NCI-H2029 treated with DMSO at 0.1 percent for 48 hours (cell line): Measurements from ENCODE around the gene EYS.

Experiments
- DNase-seq: peaks from one replicate; lab custom pipeline; 2025; lab: John Stamatoyannopoulos, UW

Gene EYS

DNA sequence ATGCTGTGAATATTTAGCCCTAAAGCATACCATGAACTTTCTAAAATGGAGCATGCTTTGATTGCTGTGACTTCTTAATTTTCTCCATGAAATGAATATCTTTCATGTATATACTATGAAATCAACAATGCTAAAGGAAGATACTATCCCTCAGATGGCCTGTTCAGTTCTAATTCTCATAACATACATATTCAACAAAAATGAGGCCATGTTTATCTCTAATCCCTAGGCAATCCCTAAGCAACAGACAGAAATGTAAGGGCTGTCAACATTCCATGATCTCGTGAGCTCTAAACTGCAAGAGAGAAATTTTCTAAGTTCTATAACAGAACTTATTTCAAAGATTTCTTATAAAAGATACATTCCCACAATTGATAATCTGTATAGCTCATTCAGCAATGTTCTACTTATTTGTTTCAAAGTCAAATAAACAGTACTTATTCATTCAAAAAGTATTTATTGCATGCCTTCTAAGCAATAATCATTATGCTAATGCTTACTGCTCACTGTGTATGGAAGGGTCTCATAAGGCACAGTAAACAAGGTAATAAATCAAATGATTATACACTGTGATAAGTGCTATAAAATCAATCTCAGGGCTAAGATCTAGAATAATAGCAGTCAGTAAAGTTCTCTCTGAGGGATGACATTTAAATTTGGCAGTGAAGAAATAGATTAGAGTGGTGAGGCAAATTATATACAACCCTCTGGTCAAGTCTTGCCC, 1578.6 kb downstream of the EYS start:
- DNase-seq, result no peak

DNA sequence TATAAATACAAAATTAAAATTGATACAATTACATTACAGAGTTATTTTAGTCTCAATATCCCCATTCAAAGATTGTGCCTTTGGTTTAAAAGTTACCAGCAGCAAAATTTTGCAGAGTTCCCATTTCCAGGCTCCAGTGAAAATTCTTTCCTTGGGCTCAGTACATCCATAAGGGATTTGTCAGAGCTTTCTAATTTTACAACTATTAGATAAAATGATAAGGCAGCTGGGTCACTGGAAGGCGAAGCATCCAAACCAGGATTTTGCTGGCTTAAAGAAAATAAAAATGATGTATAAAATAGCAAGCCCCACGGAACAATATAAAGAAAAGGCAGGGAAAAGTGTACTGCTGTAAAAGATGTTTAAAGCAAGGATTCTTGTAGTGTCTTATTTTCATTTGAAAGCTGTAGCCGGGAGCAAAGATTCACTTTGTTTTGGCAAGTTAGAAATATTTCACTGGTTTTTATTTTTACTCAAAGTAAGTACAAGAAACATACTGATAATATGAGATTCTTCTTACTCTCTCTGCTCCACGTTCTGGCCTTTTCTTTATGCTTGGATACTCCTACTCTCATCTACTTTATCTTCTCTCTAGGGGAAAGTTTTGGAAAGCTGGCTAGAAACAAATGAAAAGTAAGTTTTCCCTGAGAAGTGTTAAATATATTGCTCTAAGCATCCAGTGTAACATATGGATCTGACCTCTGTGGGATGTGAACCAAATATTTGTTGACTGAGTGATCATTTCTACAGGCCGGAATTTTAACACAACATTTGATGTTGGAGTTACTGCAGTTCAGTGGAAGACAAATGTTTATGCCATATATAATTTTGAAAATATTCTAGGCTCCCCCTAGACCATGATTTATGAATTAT, 1583.0 kb downstream of the EYS start:
- no peak for DNase-seq

DNA sequence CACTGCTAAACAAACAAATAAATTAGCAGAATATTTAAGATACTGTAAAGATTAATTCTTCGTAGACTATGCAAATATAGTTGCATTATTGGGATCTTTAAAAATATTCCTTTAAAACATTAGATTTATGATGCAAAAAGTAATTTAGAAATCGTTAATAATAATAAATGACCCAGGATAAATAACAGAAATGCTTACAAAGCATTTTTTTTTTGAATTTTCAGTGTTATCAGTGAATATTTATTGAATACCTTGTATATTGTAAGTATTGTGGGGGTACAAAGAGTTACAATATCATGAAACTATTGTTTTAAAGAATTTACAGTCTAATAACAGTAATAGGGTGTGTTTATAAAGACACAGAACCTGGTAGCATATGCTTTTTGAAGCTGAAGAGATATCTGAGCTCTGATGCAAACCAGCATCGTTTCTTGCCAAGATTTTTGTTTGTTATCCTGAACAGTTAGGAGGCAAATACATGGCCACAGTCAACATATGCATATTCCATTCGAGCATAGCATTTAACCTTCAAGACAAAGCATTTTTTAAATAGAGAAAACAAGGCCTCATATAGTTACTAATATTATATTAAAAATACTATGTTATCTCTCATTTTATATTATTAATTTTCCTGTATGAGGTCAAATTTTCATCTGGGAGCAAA, 1584.2 kb downstream of the EYS start:
- DNase-seq, result no peak

DNA sequence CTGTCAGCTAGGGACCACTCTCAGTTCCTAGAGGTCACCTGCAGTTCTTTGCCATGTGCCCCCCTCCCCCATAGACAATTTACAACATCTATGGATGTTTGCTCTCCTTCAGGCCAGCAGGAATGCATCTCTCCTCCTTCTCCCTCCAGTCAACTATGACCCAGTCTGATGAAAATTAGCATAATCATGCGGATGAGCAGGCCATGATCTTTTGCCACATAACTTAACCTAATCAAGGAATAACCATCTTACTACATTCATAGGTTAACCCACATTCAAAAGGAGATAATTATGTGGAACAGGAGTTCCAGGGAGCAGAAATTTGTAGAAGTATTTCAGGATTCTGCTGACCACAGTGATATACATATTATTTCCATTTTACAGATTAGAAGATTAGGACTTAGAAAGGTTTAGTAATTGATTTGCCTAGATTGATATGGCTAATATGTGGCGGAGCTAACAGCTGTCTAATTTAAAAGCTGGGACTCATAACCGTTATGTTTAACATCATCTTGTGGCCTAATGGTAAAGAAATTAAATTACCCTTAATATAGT, 1585.9 kb downstream of the EYS start:
- no peak for DNase-seq

DNA sequence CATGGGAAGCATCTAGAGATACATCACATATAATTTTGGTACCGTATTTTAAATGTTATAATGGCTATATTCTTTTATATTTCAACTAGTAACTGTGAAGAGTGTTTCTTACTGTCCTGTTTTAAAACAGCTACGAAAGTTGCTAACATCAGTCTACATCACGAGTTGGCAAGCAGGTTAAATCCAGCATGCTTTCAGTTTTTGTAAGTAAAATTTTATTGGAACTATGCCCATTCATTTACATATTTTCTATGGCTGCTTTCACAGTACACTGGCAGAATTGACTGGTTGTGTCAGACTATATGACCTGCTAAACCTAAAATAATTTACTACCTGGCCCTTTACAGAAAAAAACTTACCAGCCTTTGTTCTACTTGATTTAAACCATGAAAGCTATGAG, 1593.3 kb downstream of the EYS start:
- no peak for DNase-seq

DNA sequence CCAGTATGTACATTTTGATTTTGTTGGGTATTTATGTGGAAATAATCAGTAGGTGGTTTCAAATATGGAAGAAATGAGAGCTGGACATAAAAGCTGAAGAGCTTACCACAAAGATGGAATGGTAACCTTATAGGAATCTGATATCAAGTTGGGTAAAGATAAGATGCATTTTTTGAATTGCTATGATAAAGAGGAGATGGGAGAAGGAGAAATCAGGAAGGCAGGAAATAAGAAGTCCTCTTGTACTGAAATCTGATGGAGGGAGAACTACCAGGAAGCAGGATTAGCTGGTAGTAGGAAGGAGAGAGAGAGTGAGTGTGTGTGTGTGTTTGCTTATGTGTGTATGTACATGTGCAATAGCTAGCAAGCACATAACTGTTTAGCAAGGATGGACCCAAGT, 1603.0 kb downstream of the EYS start:
- DNase-seq, result no peak

DNA sequence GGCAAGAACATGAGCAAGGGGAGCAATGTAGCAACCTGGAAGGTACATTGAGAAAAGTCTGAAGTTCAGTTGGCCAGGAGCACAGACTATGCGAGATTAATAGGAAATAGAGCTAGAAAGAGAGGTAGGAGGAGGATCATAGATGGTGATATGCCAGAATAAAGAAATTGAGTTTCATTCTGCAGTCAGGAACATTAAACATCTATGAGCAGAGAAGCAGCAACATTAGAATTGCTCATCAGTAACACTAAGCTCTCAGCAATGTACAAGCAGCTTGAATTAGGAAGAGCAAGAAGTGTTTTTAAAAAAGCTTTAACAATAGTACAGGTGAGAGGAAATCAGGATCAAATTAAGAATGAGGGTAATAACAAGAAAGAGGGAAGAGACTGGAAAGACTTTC, 1603.5 kb downstream of the EYS start:
- DNase-seq, result no peak

DNA sequence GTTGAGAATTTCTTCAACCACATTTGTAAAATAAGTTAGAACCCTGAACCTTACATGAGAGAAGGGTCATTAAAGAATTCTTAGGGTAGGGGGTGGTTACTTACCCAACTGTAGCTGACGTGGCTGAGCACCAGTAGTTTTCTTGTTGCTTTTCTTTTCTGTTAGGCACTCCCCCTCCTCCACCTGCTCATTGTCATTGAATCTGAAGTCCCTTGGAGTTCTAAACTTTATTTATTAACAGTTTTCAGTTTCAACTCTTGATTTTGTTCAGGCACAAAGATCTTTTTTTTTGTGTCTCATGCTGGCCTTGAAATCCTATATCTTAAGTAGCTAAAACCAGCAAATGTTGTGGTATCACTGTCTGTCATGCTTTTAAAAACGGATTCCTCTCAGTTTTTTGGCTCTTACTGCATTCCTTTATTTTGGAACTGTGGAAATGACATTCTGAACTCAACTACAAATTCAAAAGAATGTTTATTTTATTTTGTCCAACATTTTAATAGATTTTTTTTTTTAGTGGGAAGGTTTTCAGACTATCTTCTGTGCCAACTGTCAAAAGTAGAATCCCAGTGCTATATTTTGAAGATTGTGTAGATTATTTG, 1606.2 kb downstream of the EYS start:
- DNase-seq, result no peak

DNA sequence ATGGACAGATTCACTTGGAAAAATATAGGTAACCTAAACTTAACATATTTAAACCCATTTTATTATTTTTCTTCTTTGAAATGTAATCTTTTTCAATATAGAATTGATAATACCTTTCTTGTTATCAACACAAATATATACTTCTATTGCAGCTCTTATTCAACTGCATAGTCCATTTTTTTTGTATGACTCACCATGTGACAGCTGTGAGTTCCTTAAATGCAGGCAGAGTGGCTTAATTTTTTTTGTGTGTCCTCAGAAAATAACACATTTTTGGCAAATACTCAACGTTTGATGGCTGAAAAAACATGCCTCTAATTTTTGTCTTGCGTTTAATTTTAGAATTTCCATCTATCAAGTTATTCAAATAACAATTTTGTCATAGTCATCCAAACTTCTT, 1616.7 kb downstream of the EYS start:
- DNase-seq, result no peak

DNA sequence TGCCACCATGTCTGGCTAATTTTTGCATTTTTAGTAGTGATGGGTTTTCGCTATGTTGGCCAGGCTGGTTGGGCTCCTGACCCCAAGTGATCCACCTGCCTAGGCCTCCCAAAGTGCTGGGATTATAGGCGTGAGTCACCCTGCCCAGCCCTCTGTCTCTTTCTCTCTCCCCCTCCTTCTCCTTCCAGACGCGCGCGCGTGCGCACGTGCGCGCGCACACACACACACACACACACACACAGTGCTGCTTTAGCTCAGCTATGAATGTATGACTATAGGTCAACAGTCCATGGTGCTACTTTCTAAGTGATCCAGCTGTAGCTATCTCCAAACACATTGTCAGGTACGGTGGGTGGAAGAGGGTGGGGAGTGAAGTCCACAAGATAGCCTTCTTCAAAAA, 1621.9 kb downstream of the EYS start:
- no peak for DNase-seq

DNA sequence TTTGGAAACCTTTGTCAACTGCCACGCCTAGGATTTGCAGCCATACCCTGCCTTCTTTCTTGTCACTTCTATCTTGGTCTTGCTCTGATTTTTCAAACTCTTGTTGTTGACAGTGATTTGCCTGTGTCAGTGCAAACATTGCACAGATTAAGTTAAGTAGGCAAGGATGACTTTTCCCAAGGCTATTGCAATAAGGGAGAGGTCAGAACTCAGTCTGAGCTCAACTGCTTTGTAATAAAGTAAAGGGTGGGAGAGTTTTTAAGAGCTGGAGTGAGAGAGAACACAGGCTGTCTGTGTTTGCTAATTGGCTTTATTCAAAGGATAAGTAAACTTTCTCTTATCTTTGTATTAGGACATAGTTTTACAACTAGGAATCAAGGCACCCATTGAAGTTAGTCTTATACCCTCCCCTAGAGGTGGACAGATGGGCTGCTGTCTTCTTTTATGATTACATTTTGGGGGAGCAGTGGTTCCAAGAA, 1622.8 kb downstream of the EYS start:
- DNase-seq, result no peak

DNA sequence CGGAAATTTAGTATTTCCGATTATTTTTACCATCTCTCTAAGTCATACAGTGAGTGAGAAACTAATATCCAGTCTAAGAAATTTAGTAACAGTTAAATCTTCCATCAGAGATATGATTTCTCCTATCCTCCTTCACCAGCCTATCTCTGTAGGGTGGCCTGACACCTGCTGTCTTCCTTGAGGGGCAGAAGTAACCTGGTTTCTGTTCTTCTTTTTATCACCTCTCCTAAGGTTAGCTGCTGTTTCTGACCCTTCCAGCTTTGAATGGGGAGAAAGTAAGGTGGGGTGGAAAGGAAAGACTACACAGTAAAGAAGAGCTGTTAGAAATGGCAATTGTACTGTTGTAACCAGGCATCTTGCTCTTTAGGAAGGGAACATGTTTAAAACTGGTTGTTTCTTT, 1623.8 kb downstream of the EYS start:
- no peak for DNase-seq

DNA sequence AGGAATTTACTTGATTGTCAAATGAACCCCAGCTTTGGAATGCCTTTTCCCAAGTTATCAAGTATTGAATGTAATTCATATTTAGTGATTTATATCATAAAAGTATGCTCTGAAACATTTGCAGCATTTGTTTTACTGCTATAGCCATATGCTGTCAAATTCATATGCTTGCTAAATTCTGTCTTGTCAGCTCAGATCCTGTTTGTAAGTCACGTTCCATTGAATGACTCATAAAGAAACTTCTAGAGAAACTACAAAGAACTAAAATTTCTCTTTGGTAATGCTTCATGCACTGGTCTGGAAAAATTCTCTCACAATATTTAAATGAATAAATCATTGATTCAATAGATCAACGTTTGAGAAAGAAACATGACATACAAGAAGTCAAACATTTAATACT, 1625.6 kb downstream of the EYS start:
- DNase-seq, result no peak

DNA sequence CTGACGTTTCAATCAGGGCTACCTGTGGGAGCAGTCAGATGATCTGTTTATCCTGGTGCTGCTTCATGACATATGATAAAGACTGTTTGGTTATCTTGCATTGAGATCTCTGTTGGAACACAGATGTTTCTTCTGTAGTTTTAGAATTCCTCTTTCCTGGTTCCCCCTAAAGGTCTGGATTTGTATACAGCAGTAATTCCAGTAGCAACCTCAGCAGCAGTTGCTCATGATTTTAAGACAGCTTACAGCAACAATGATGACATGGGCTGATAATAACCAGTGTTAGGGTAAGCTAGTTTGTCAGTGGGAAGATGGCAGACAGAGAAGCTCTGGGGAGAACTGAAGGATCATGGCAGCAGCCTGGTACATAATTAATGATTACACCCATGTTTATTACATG, 1632.0 kb downstream of the EYS start:
- no peak for DNase-seq

DNA sequence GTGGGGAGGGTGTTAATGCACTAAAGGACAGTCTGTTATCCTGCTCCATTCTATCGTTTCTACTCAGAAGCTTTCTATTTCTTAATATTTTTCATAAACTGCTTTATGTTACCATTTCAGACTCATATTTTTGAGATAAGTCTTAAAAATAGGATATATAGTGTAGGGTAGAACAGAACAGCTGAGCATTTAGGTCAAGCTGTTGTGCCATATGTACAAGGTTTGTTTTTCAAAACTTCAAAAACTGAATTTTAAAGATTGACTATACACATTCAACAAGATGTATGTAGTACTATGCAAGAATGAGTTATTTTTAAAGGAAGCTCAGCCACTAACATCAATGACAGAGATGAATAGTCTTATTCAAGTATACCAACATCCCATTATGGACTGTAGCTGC, 1634.3 kb downstream of the EYS start:
- no peak for DNase-seq

DNA sequence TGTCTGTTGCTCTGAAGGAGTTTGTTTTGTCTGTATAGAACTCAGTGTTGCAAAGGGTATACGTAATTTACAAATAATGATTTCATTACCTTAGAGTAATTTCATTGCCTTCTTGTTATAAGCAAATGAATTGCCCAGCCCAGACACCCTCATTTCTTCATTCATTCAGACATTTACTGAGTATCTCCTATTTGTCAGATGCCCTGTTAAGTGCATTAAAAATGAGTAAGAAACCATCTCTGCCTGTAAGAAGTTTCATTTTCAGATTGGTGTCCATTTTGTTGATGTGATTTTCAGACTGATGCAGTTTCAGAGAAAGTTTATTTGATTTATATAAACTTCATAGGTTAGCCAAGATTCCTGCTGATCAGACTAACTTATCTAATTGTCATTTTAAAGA, 1642.1 kb downstream of the EYS start:
- no peak for DNase-seq

DNA sequence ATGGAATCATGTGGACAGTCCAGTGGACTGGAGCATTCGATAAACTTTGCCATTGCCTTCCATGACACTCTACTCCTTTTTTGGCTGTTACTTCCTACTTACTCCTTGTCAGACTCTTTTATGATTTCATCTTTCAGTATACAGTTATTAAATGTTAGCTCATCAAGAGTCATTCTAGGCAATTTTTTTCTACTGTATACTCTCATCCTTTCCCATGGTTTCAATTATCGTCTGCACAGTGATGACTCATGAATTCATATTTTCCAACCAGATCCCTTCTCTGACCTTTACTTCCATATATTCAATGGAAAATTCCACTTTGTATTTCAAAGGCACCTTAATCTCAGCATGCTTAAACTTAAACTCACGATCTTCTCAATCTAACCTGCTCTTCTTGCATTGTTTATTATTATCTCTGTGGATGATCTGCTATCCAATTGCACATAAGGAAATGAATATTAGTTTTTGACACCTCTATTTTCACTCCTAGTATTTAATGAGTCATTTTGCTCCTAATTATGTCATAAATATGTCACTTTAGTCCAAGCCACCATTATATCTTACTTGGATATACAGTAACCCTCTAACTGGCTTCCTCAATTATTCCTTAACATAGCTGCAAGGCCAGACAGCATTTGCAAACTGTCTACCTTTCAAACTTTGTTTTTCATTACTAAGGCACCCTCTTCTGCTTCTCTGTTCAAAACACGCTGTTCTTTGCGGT, 1643.9 kb downstream of the EYS start:
- DNase-seq, result no peak

DNA sequence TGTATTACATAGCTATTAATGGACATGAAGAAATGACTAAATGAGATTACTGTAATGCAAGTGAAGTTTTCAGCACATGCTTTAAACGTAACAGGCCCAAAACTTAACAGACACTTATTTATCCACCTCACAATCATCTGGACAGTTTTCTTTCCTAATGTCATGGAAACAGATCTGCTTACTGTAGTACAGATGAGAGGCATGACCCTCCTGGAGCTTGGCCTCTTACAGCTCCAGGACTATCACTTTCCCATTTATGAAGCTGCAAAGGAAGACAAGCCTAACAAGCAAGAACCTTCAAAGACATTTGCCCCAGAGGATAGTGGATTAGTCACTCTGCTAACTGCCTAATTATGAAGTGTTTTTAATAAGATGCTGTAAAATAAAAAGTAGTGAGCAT, 1652.2 kb downstream of the EYS start:
- DNase-seq, result no peak

DNA sequence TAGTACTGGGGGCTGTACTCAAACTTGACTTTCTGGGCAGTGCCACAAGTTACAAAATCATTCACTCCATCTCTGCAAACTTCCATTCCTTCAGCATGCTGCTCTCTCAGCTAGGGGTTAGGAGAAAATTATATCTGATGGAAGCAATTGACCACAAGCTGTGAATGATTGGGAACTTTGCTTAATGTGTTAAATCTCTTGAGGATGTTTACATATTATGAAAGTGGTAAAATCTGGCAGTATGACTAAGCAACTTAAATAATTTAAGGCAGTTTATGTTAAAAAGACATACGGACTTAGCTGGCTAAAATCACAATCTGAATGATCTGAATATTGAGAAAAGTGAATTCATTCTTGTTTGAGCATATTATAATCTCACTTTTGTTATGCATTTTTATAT, 1656.4 kb downstream of the EYS start:
- DNase-seq, result no peak

DNA sequence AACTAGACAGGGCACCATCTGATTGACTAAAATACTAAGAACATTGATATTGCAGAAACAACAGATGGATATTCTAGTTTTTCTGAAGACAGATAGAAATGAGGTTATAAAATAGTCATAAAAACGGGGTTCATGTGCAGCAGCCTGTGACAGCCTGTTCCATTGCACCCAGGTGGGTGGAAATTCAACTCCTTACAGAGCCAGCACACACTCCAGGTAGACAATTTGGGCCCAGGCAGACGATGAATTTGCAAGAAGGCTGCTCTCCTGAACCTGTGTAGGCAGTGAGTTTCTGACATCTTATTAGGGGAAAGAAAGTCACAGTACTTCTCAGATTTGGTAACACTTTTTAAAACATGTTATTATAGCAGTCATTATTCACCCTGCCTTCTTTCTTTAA, 1657.3 kb downstream of the EYS start:
- DNase-seq, result no peak

DNA sequence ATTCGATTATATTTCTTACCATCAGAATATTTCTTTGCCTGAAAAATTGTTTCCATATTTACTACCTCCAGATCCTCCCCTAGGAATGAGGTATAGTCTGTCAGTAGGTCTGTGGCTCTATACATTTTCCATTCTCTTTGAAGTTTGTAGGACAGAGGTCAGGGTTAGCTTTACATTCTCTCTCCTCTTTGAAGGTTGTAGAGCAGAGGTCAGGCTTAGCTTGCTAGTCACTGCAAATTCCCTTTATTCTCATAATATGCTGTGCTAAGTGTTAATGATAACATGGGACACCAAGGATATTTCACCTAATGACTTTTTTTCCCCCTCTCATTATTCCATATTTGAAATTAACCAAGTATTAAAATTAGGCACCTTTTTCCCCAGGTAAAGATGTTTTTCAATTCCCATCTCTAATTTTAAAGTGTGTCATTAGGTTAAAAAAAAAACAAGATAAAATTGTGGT, 1660.2 kb downstream of the EYS start:
- DNase-seq, result no peak
